Left ventricle myocardium inferior (tissue), 1 donor: ENCODE results near the gene NR6A1. TPM values are rescaled to one million over a fixed set of nuclear protein-coding genes. Genes with fewer than 3 reads are reported as not detected.

ENCODE experiments used
- DNase-seq: peaks from one replicate; pipeline ENCODE4 v3.0.0-alpha.2; 2020
- H3K27ac ChIP-seq: fragments of 200-600 bp; replicated peaks from 2 replicates; pipeline ENCODE4 v1.8.0; 2021
- H3K27me3 ChIP-seq: fragments of 200-600 bp; 2 replicates; pipeline ENCODE4 v1.8.0; 2021; ENCODE audit warnings: low read depth
- H3K36me3 ChIP-seq: fragments of 200-600 bp; 2 replicates; pipeline ENCODE4 v1.8.0; 2021
- H3K4me1 ChIP-seq: fragments of 200-600 bp; 2 replicates; pipeline ENCODE4 v1.8.0; 2021
- H3K4me3 ChIP-seq: fragments of 200-600 bp; 2 replicates; pipeline ENCODE4 v1.8.0; 2021; ENCODE audit warnings: mild to moderate bottlenecking, moderate library complexity
- H3K9me3 ChIP-seq: fragments of 200-600 bp; replicated peaks from 2 replicates; pipeline ENCODE4 v1.8.0; 2021
- CTCF ChIP-seq: fragments of 200-600 bp; IDR thresholded peaks from 2 replicates; pipeline ENCODE4 v1.8.0; 2021; ENCODE audit warnings: antibody characterized with exemption, mild to moderate bottlenecking, borderline replicate concordance
- intact Hi-C: fragments of 100-400 bp; cut with micrococcal nuclease; formaldehyde crosslinking; loops from one replicate; pipeline ENCODE4 v1.11.0; 2022
- long read RNA-seq: library from polyadenylated mRNA; unstranded; transcript quantifications from one replicate; pipeline ENCODE4 v2.0.0, GENCODE V29; 2021
- total RNA-seq: library from RNA; stranded (reverse); fragmentation: NEBNext Ultra II Directional; extraction: Animal tissue kit (Norgen Biotek cat#: 25700); gene quantifications from one replicate; pipeline ENCODE4 v1.2.1, GENCODE V29; 2021
- donor health status: DM: no; HTN: yes; CAD: no; lungs with severe emphysema.

NR6A1 gene
- 1.0 TPM for total RNA-seq
- long read RNA-seq, full-length matches to known transcripts: 1 of 3 reads
- long read RNA-seq, partial matches to known transcripts: 0 of 3 reads
- long read RNA-seq, other reads (novel, unspliced or antisense): 2 of 3 reads

- peaks cover 43% of the 10 kb centered on the region for H3K4me1 ChIP-seq
- H3K4me3 ChIP-seq: peak within 1 kb of the TSS; percentile 96
- intact Hi-C loops: no loop called here
- peak; percentile 96 for DNase-seq
- peak; percentile 59 for TF ChIP-seq CTCF
- no peaks in the 10 kb centered on the region for H3K9me3 ChIP-seq
- peak within 1 kb of the TSS; percentile 80 for H3K27ac ChIP-seq
- H3K36me3 ChIP-seq: no peaks in the 10 kb centered on the region
- peaks cover 30% of the 10 kb centered on the region for H3K27me3 ChIP-seq
Measured at GRCh38 chr9:124771021-124771866, at the start of gene NR6A1. Gene NR6A1 (minus strand): TSS chr9:124771311.

GRCh38 chr9:124818431-124819281, 47.5 kb upstream of the NR6A1 start:
- H3K9me3 ChIP-seq: no peaks in the 10 kb centered on the region

GRCh38 chr9:124815601-124816000, 44.5 kb upstream of the NR6A1 start:
- Histone ChIP-seq H3K27me3 (no peaks in the 10 kb centered on the region), H3K4me1 (peaks cover 24% of the 10 kb centered on the region), H3K36me3 (no peaks in the 10 kb centered on the region), H3K27ac (no peak overlapping the region), H3K9me3 (no peaks in the 10 kb centered on the region), H3K4me3 (no peak overlapping the region)
- intact Hi-C loops: no loop called here
- TF ChIP-seq CTCF: no peak
- no peak for DNase-seq

More at GRCh38 chr9:124818431-124819281, 47.5 kb upstream of the NR6A1 start:
- H3K27me3 ChIP-seq: no peaks in the 10 kb centered on the region
- intact Hi-C loops: no loop called here
- no peak overlapping the region for H3K4me3 ChIP-seq
- H3K27ac ChIP-seq: peak overlapping the region; percentile 56
- no peak for DNase-seq
- TF ChIP-seq CTCF: no peak
- H3K36me3 ChIP-seq: no peaks in the 10 kb centered on the region
- H3K4me1 ChIP-seq: peaks cover 24% of the 10 kb centered on the region

- no peak for TF ChIP-seq CTCF
- Histone ChIP-seq H3K36me3 (peaks cover 7% of the 10 kb centered on the region), H3K27me3 (no peaks in the 10 kb centered on the region), H3K4me3 (no peak overlapping the region), H3K9me3 (no peaks in the 10 kb centered on the region), H3K27ac (no peak overlapping the region), H3K4me1 (peaks cover 17% of the 10 kb centered on the region)
- intact Hi-C loops: no loop called here
- DNase-seq: no peak
Measured at GRCh38 chr9:124814164-124814535, 43.0 kb upstream of the NR6A1 start.

GRCh38 chr9:124813501-124814163, 42.5 kb upstream of the NR6A1 start:
- no peak for DNase-seq
- intact Hi-C loops: no loop called here
- peak overlapping the region; percentile 23 for H3K27ac ChIP-seq
- peaks cover 7% of the 10 kb centered on the region for H3K36me3 ChIP-seq
- no peaks in the 10 kb centered on the region for H3K9me3 ChIP-seq
- H3K4me1 ChIP-seq: peaks cover 12% of the 10 kb centered on the region
- no peak for TF ChIP-seq CTCF
- H3K4me3 ChIP-seq: no peak overlapping the region
- H3K27me3 ChIP-seq: no peaks in the 10 kb centered on the region
